GM18951 (cell line): ENCODE results near the gene ST6GAL1.

Source experiments
- POLR2A ChIP-seq: IDR thresholded peaks from 4 replicates; pipeline ENCODE4 v1.6.1; 2011; ENCODE audit warnings: mild to moderate bottlenecking; ENCODE audit not compliant: insufficient read length, insufficient read depth; ENCODE audit errors: extremely low read depth
- in situ Hi-C: fragments of 300-500 bp; cut with MboI; formaldehyde crosslinking; loops from one replicate; pipeline ENCODE4 v1.12.0; 2022; ENCODE audit warnings: low sequenced_read_pairs, mixed read lengths, inconsistent platforms; ENCODE audit not compliant: unreplicated experiment

Gene ST6GAL1

DNA sequence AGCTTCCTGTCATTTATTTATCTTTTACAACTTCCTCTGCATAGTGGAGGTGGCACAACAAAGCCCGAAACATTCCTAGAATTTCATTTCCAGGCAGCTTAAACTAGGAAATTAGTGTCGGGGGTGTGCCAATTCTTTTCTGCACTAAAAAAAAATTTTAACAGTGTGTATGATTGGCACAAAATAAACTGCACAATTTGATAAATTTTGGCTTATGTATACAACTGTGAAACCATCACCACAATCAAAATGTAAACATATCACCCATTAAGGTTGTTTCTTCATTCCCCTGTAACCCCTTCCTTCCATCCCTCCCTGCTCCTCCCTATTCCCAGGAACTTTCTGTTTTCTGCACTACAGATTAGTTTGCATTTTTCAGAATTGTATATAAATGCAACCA, 154.3 kb downstream of the ST6GAL1 start:
- in situ Hi-C loops, result no loop called here
- no peak for TF ChIP-seq POLR2A

DNA sequence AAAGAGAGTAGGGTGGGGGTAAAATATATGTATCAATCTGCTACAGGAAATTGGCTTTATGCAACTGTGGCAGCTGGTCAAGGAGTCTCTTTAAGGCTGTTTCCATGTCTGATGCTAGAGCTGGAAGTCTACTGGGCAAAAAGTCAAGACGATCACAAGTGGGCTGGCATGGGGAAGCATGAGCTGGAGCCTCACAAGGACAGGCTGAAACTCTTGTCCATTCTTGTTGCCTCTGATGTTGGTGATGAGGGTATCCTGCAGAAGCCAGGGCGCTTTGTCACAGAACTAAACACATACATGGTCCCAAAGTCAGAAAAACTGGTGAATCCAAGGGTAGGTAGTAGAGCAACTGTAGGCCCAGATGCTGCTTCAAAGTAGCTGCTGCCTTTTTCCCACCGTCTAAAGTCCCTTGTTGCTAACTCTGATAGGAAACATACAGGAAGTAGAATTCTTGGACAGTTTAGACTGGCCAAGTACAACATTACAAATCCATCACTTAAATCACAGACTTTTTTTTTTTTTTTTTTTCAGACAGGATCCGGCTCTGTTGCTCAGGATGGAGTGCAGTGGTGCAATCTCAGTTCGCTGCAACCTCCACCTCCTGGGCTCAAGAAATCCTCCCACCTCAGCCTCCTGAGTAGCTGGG, 154.8 kb downstream of the ST6GAL1 start:
- in situ Hi-C loops, result no loop called here
- no peak for TF ChIP-seq POLR2A

DNA sequence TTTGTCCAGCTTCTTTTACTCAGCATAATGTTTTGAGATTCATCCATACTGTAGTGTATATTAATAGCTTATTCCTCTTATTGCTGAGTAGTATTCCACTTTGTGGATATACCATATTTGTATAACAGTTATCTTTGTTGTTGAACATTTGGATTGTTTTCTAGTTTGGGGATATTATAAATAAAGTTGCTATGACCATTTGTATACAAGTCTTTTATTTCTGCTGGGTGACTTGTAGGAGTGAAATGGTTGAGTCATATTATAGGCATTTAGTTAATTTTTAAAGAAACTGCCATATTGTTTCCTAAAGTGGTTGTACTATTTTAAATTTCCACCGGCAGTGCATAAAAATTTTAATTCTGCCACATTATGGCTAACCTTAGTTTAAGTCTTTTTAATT, 155.6 kb downstream of the ST6GAL1 start:
- in situ Hi-C loops, result no loop called here
- TF ChIP-seq POLR2A, result no peak

DNA sequence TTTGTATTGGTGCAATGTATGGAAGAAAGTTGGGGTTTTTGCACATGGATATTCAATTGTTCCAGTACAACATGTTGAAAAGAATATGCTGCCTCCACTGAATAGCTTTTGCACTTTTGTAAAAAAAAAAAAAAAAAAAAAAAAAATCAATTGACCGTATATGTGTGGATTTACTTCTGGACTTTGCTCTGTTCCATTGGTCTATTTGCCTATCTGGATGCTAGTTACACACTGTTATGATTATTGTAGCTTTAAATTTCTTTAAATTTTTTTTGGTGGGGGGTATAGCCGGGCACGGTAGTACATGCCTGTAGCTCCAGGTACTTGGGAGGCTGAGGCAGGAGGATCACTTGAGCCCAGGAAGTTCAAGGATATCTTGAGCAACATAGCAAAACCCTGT, 156.5 kb downstream of the ST6GAL1 start:
- in situ Hi-C loops, result no loop called here

DNA sequence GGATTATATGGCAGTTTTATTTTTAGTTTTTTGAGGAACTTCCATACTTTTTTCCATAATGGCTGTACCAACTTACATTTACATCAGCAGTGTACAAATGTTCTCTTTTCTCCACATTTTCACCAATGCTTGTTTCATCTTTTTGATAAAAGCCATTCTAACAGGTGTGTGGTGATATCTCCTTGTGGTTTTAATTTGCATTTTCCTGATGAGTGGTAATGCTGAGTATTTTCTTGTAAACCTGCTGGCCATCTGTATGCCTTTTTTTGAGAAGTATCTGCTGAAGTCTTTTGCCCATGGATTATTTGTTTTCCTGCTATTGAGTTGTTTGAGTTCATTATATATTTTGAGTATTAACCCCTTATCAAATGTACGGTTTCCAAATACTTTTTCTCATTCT, 158.4 kb downstream of the ST6GAL1 start:
- in situ Hi-C loops, result no loop called here
- TF ChIP-seq POLR2A, result no peak

More for the DNA sequence above, 156.5 kb downstream of the ST6GAL1 start:
- TF ChIP-seq POLR2A, result no peak

DNA sequence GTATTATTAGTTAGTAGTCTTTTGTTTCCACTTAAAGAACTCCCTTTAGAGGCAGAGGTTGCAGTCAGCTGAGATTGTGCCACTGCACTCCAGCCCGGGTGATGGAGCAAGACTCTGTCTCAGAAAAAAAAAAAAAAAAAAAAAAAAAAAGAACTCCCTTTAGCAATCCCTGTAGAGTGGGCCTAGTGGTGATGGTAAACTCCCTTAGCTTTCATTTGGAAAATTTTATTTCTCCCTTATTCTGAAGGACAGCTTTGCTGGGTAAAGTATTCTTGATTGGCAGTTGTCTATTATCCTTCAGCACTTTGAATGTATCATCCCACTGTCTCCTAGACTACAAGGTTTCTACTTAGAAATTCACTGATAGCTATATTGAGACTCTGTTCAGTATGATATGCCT, 163.0 kb downstream of the ST6GAL1 start:
- TF ChIP-seq POLR2A, result no peak
- in situ Hi-C loops, result no loop called here

DNA sequence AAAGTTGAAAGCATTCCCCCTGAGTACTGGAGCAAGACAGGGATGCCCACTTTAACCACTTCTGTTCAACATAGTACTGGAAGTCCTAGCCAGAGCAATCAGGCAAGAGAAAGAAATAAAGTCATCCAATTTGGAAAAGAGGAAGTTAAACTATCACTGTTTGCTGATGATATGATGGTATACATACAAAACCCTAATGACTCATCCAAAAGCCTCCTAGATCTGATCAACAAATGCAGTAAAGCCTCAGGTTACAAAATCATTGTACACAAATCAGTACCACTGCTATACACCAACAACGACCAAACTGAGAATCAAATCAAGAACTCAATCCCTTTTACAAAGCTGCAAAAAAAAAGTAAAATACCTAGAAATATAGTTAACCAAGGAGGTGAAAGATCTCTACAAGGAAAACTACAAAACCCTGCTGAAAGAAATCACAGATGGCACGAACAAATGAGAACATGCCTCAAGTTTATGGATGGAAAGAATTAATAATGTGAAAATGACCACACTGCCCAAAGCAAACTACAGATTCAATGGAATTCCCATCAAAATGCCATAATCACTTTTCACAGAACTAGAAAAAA, 168.7 kb downstream of the ST6GAL1 start:
- in situ Hi-C loops, result no loop called here
- TF ChIP-seq POLR2A, result no peak

DNA sequence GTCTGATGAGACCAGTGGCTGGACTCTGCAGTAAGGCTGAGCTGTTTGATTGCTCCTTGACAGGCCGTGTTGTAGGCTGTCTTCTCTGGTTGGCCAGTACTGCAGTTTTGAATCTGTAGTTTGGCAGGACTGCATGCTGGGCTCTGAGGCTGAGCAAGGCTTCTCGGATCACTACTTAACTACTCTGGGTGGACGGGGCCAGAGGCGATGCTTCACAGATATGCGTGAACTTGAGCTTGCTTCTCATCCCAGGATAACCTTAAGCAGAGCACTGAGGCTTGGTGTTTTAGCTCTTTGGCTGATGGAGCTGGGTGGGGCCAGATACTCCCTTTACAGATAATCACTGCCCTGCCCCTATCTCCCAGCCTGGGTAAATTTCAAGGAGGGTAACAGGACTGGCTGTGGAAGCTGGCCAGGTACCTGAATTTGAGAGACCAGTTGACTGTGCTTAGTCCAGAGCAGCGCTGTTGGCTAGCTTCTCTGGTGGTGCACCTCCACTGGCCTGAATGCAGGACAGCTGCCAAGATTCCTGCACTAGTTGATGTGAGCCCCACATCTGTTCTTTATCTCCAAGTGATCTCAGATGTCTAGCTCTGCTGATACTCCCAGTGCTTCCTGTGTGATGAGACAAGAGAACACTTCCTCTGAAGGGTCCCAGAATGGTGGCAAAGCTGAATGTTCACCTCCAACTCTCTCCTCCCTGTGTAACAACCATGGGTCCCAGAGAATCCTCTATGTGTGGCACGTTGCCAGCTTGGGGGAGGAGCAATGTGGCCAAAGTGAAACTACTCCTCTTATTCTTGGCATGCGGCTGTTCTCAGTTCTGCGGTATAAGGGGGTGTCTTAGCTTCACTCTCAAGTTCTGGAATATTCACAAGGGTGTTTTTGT, 171.1 kb downstream of the ST6GAL1 start:
- no peak for TF ChIP-seq POLR2A
- in situ Hi-C loops, result no loop called here

DNA sequence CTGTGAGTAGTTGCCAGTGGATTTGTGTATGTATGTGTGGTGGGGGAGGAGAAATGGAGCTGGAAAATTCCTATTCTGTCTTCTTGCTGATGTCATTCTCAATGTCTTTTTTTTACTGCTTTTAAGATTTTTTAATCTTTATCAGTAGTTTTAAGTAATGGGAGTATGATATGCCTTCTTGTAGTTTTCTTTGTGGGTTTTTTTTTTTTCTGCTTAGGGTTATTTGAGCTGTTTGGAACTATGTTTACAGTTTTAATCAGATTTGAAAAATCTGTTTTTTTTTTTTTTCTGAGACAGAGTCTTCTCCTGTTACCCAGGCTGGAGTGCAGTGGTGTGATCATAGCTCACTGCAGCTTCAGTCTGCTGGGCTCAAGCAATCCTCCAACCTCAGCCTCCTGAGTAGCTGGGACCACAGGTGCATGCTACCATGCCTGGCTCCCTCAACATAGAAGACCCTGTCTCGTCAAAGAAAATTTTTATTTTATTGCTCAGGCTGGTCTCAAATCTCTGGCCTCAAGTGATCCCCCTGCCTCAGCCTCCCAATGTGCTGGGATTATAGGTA, 171.8 kb downstream of the ST6GAL1 start:
- TF ChIP-seq POLR2A, result no peak

DNA sequence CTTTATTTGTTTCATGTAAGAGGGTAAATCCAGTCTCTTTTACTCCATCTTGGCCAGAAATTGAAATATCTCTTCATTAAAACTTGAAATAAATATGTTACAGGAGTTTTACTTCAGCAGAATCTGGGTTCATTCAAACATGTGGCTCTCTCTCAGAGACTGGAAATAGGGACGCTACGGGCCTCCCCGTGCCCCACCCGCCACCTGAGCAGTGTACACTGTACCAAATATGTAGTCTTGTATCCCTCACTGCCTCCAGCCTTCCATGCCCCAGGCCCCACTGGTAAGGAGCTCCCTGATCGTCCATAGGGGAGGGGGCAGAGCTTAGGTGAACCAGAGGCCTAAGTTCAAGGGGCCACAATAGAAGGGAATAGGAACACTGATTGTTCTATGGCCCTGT, 172.9 kb downstream of the ST6GAL1 start:
- no peak for TF ChIP-seq POLR2A
- in situ Hi-C loops, result no loop called here

More for the DNA sequence above, 171.8 kb downstream of the ST6GAL1 start:
- in situ Hi-C loops, result no loop called here

DNA sequence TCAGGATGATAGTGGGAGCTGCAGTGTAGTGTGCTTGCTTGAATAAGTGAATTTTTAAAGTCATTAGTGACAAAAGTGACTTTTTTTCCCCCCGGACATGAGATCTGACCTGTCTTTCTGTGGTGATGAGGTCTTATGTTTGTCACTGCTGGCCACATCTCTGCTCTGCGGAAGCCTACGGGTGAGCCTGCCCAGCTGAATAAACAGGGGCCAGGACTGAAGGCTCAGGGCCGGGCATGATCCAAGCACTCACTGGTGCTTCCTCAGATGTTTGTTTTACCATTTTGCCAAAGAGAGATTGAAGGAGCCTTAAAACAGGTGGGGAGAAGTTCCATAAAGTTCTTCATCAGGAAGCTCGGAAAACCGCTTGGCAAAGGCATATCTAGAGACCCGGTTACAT, 174.0 kb downstream of the ST6GAL1 start:
- no peak for TF ChIP-seq POLR2A
- in situ Hi-C loops, result no loop called here

DNA sequence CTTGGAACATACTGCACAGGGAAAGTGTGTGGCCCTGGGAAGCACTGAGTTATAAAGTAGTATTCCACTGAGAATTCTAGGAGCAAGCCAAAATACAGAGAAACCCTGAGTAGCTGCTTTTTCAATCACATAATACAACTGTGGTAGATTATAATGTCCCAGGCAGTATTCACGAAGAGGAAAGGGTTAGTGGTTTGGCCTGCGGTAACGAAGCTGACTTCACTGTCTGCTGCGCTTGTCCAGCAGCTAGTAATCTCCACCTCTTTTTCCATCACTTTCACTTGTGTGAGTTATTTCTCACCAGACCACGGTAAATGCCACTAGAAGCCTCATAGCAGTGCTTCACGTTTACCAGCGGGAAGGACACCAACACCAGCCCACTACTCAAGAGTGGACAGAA, 174.6 kb downstream of the ST6GAL1 start:
- in situ Hi-C loops, result no loop called here
- TF ChIP-seq POLR2A, result no peak

DNA sequence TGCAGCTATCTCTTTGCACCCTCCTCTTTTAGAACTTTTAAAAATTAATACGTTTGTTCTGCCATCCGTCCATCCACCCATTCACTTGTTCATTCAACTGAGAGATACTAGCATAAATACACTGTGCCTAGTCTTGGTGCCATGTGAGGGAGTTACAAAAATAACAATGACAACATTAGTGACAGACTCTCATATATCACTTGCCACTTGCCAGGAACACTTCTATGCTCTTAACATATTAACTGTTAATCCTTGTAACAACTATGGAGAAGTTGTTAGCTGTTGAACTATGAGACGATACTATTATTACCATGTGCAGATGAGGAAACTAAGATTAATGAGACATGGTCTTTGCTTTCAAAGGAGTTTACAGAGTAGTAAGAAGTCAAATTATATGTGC, 175.4 kb downstream of the ST6GAL1 start:
- TF ChIP-seq POLR2A, result no peak
- in situ Hi-C loops, result no loop called here

DNA sequence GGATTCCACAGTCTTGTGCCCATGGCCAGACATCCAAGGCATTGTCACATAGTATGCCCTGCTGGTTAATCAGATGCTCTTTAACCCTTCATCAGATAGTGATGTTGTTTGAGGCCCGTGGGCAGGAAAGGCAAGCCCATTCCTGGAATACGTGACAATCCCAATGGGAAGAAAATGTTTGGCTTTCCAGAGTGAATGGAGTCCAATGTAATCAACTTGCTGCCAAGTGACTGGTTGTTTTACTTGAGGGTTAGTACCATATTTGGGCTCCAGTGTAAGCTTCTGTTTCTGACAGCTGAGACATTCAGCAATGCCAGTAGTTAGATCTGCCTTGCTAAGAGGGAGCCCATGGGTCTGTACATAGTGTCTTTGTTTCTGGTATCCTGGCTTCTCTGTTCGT, 177.7 kb downstream of the ST6GAL1 start:
- no peak for TF ChIP-seq POLR2A

DNA sequence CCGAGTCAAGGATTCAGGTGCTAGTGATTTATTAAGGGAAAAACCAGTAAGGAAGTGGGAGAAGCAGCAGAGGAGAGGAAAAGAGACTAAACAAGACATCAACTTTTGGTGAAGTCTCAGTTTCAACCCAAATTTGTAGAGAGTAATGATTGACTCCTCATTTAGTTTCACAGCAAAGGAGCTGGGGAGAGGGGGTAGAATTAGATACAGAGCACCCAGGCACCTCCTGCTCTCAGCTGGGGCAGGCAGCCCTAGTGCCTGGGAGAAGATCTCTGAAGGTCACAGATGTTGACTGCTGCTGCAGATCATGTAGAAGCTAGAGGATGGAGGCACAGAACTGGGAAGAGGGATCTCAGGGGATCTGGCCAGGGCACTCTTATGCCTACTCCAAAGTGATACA, 179.8 kb downstream of the ST6GAL1 start:
- in situ Hi-C loops, result no loop called here
- no peak for TF ChIP-seq POLR2A

More for the DNA sequence above, 177.7 kb downstream of the ST6GAL1 start:
- in situ Hi-C loops, result no loop called here
